ENCODE results near the gene RFX2.

DNA sequence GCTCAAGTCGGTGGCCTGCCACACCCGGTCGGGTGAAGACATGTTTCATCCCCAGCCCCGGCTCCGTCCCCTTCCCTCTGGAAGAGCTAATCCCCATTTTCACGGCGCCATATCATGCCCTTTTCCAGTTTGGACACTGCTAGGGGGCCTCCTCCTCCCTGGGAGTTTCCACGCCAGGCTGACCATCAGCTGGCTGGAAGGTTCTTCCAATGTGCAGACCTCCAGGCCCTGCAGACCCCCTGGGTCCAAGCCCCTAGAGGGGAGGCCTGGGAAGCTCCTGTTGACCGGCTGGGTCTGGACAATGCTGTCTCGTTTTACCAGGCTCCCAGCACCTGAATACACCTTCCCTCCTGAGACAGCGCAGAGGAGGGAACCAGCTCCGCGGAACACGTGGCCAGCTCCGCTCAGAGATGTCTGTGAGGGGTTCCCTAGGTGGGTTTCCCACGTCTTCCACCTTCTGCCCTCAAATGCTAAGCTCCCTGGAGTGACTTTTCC is 87.7 kb downstream of the RFX2 start:
- TF ChIP-seq CTCF (IDR thresholded peaks at IDR 0.05) (peak; percentile 14; the same call in 1 of the 2 replicates), SP1 (CRISPR knock-in tag; conservative IDR thresholded peaks at IDR 0.05) (no peak), SMAD4 (CRISPR knock-in tag; IDR thresholded peaks at IDR 0.05) (no peak)

Measured in WTC11 (cell line).